ENCODE results near the gene CDC14A.
"Not testable (repeated sequence)": the region's sequence is repeated elsewhere in the genome, so short reads cannot be mapped to it uniquely, and the experiment has no call there.

CDC14A gene

GRCh38 chr1:100407390-100407789 is 55.1 kb downstream of the CDC14A start:
- DNase-seq (ENCODE audit: low spot score) = not testable (repeated sequence)

DNA sequence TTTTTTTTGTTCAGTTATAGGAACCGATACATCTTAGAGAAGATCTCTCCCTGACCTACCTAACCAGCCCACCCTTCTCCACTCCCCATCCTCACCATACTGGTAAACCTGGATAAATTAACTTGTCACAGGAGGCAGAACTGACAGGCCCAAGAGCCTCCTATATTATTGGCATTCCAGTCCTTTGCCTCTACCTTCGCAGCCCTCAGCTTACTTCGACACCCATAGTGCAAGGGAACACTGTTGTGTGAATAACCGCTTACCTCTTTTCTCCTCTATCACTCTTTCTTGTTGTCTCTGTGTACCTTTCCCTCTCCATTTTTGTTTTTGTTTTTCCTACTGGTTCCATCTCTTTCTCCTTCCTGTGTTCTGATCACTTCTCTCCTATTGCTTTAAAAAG is 58.7 kb downstream of the CDC14A start:
- DNase-seq (ENCODE audit: low spot score) = no peak

DNA sequence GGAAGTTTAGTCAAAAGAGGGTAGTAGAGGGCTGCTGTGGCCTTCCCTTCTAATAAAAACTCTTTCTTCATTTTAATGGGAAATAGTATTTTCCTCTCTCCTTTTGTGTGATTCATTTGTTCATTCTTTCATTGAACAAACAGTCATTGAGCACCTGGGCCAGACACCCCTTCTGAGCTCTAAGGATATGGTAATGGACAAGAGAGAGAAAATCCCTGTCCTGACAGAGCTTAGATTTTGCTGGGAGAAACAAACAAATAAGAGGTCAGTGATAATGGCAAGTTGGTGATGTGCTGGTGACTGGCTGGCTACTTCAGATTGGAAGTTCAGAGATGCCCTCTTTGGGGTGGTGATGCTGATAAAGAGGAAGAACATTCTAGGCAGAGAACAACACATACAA is 59.3 kb downstream of the CDC14A start:
- DNase-seq (ENCODE audit: low spot score) = no peak

GRCh38 chr1:100413035-100413434 is 60.7 kb downstream of the CDC14A start:
- DNase-seq (ENCODE audit: low spot score) = no peak

GRCh38 chr1:100414693-100415497 is 62.6 kb downstream of the CDC14A start:
- no peak for DNase-seq (ENCODE audit: low spot score)

- no peak for DNase-seq (ENCODE audit: low spot score)
Measured at GRCh38 chr1:100415498-100415778, 63.1 kb downstream of the CDC14A start.

GRCh38 chr1:100419072-100419471 is 66.8 kb downstream of the CDC14A start:
- no peak for DNase-seq (ENCODE audit: low spot score)

- no peak for DNase-seq (ENCODE audit: low spot score)
Measured at GRCh38 chr1:100422065-100422464, 69.8 kb downstream of the CDC14A start.

DNA sequence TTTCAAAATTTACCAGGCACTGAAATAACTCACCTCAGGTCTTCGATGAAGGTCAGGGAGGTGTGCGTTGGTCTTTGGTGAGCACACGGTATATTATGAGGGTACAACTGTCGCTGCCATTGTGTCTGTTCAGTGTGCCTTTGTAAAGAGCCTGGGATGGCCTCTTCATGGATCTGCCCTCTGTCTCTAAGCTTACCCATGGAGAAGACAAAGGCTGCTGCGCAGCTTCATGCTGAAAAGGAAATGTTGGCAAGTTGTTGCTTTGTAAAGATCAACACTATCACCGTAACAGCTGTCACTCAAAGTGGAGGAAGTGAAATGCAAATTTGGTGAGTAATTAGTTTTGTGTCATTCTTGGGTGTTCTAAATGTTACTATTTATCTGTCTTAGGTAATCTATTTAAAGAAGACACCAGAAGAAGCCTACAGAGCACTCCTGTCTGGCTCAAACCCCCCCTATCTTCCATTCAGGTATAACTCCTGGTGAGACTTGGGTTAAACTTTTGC is 71.6 kb downstream of the CDC14A start:
- no peak for DNase-seq (ENCODE audit: low spot score)

DNA sequence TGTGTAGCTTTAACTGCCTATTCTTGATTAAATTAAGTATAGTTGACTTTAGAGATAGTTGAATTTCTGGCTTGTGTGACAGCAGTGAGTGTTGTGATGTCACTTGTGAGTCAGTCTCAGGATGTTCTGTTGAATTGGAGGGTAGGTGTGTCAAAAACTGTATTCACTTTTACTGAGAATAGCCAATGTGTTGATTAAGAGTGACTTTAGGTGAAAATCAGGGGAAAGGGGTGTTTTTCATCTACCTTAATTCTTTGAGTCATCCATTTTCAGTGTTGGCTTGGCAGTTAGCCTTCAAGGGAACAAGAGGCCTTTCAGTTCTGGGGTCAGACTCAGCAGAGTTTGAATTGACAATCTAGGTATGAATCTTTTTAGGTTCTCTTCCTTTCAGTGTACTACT is 75.9 kb downstream of the CDC14A start:
- DNase-seq (ENCODE audit: low spot score) = no peak

GRCh38 chr1:100430325-100430756 is 78.0 kb downstream of the CDC14A start:
- DNase-seq (ENCODE audit: low spot score) = no peak

DNA sequence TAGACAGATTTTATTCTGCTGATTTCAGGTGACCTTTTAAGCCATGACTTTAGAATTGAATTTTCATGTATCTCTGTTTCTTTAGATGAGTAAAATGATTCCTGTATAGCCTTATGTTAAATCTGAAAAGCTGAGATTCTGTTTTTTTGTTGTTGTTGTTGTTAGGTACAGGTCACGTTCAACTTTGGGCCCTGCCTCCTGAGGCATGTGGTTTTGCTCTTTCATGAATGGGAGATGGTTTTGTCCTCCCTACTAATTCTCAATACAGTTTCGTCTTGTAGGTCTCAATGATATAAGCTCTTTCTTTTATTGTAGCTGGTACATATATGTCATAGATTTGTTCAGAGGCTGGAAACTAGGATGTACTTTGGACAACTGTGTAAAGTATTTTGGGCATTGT is 79.6 kb downstream of the CDC14A start:
- no peak for DNase-seq (ENCODE audit: low spot score)

DNA sequence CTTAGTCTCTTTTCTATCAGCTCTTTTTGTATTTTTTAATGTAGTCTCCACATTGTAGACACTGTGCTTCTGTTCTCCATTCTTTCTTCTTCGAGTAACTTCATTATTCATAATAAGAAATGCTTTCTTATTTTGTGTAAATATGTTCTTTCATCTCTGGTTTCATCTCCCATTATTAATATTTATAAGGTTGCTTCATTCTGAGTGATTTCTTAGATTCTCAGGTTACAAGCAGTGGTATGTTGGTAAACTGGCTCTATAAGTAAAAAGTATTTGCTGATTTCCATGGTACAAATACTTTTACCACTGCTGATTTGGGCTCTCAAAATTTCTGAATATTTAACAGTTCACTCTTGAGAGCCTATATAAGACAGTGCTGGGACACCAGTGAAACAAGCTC is 81.3 kb downstream of the CDC14A start:
- DNase-seq (ENCODE audit: low spot score) = no peak

GRCh38 chr1:100434831-100435230 is 82.5 kb downstream of the CDC14A start:
- no peak for DNase-seq (ENCODE audit: low spot score)

DNA sequence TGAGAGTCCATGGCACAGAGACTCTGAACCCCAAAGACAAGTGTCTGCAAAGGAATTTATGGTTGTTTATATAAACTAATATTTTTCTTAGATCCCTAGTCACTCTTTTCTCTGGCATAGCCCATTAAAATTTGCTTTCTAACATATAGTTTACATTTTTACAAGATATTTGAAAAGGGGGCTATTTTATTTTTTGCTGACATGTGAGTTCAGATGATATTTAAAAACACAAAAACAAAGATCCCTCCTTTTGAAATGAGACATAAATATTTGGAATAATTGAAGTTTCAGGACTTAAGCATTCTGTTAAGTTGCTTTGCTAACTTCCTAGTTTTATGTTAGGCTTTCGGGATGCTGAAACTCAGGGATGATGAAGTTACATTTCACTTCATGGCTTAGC is 86.1 kb downstream of the CDC14A start:
- no peak for DNase-seq (ENCODE audit: low spot score)

DNA sequence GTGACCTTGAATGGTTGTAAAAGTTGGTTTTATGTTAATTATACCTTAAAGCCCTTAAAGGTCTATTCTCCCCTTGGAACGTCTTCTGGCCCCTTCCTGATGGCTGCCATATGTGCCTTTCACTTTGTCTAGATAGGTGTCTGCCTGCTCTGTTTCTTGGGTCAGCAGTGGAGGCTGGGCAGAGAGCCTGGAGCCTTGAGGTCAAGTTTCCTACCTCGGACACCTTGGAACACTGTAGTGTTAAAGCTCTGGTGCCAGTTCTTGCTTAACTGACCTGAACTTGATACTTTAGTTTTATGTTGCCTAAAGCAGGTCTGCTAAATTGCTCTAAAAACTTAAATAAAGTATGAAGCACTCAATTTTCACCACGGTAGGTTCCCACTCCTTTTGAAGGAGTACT is 86.5 kb downstream of the CDC14A start:
- no peak for DNase-seq (ENCODE audit: low spot score)

GRCh38 chr1:100440075-100440809 is 87.9 kb downstream of the CDC14A start:
- DNase-seq (ENCODE audit: low spot score) = no peak

DNA sequence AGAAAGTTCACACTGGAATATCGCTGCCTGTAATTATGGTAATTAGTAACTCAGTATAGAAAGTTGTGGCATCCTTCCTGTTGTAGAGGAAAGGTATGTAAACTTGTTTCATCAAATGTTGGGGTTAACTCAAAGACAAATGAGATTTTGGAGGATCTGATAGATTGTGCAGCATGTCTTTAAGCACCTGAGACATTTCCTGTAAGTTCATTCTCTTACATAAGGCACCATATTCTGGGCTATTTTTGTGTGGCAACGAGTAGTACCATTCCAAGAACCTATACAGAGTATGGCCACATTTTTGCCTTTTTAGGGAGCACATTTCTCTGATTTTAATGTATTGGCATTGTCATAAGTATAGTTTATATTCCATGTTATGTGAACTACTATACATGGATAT is 88.8 kb downstream of the CDC14A start:
- no peak for DNase-seq (ENCODE audit: low spot score)

GRCh38 chr1:100441651-100442050 is 89.3 kb downstream of the CDC14A start:
- no peak for DNase-seq (ENCODE audit: low spot score)

DNA sequence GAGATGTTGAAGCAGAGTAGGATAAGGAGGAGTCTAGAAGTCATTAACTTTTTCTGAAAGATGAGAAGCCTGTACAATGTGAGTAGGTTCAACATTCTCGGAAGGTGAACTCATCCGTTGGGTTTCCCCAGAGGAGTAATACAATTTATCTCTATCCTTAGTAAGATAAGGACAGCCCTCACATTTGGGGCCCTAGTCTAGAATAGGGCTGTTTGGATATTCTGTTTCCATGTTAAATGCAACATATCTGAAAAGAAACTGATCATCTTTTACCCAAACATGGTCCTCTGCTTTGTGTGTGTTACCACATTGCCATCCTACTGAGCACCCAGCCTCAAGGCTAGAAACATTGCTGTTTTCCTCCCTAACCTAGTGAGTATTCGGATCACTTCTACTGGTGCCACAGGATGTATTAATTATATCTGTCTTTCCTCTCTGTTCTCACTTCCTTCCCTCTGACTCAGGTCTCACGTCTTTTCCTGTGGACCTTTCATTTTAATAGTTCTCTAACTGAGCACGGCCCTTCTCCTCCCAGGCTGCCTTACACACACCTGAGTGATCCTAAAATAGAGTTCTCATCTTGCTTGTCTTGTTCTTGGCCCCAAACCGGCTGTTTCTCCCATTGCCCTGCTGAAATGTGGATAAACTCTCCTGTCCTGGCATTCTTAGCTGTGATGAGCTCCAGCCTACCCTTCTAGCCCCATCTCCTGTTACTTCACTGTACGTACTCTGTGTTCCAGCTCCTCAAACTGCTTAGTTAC is 91.7 kb downstream of the CDC14A start:
- no peak for DNase-seq (ENCODE audit: low spot score)

DNA sequence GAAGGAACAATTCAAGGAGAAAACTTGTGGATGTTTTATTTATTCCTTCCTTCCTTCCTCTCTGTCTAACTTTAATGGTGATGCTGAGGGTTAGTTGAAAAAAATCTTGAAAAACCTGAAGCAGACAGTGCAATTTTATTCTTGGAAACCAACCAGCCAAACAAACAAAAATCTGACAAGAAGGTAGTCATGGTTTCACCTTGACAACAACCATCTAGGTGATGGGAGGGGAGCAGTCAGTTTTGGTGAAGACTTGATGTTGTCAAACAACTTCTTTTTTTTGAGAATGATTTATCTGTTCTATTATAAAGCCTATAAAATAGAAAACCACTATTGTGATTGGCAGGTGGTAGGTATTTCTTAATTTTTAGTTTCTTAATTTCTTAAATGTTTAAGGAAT is 93.3 kb downstream of the CDC14A start:
- no peak for DNase-seq (ENCODE audit: low spot score)

DNA sequence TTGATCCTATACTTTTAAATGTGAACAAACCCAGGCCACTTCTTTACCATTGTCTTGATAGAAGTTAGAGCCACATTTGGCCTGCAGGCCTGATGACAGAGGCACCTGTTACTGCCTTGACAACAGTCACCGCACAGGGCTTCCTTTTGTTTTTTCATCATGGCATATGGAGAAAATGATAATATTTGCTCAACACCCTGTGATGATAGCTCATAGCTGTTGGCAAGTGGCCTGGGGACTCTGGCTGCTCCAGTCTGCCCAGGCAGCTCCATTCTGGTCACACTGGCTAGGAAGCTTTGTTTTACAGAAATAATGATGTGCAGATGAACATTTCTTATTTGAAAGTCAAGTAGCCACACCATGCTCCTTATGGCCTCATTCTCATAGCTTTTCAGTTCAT is 96.1 kb downstream of the CDC14A start:
- no peak for DNase-seq (ENCODE audit: low spot score)

DNA sequence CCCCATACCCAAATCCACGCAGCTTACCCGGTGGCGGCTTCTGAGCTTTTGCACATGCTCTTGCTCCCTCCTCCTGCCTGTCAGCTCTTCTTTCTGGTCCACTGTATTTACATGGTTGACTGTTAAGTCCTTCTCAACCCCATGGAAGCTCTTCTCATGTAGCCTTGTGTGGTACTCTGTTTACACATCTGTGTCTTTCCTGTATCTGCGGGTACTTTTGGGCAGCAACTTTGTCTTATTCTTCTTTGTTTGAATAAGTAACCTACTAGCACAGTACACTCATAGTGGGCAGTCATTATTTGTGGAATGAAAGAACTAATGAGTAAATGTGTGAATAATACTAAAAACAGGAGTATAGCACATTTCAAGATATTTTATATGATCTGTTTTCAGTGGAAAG is 97.2 kb downstream of the CDC14A start:
- DNase-seq (ENCODE audit: low spot score) = no peak

Data from ecto neural progenitor cell (in vitro differentiated cells).